Gastrocnemius medialis (tissue), 4 donors: ENCODE data around the gene C9orf72. TPM values are rescaled to one million over a fixed set of nuclear protein-coding genes. Genes with fewer than 3 reads are reported as not detected.

Experiments used
- ATAC-seq, 2 donors: fragments of 150-250 bp; one replicate each; pipeline ENCODE4 v1.9.1; 2016
- DNase-seq, 2 donors: peaks; one replicate each; pipeline ENCODE4 v3.0.0-alpha.2; 2019
- H3K27ac ChIP-seq, 4 donors: fragments of 200-600 bp; sonication (generic); 1 replicate in 1 of 4; 2 replicates in 3 of 4; pipeline ENCODE4 v1.5.1; 2016 to 2018; ENCODE audit warnings: mild to moderate bottlenecking in 2 of 4, moderate library complexity in 1 of 4
- H3K27me3 ChIP-seq, 3 donors: fragments of 200-600 bp; sonication (generic) in 2 of 3; 1 replicate in 1 of 3; 2 replicates in 2 of 3; pipeline versions ENCODE4 v1.5.1 to v1.6.0; 2016 to 2019; ENCODE audit warnings: mild to moderate bottlenecking in 1 of 3, moderate library complexity in 1 of 3
- H3K36me3 ChIP-seq, 2 donors: fragments of 200-600 bp; sonication (generic) in 1 of 2; one replicate each; pipeline ENCODE4 v1.5.1; 2017 to 2018
- H3K4me1 ChIP-seq, 2 donors: fragments of 200-600 bp; sonication (generic) in 1 of 2; one replicate each; pipeline ENCODE4 v1.5.1; 2016 to 2017; ENCODE audit warnings: mild to moderate bottlenecking in 2 of 2
- H3K4me3 ChIP-seq, 4 donors: fragments of 200-600 bp; sonication (generic) in 3 of 4; 1 replicate in 1 of 4; 2 replicates in 3 of 4; pipeline ENCODE4 v1.5.1; 2016 to 2019; ENCODE audit warnings: mild to moderate bottlenecking in 2 of 4
- H3K9me3 ChIP-seq, 3 donors: fragments of 200-600 bp; sonication (generic) in 2 of 3; 1 replicate in 1 of 3; 2 replicates in 2 of 3; pipeline ENCODE4 v1.5.1; 2016 to 2019
- CTCF ChIP-seq, 5 experiments: fragments of 450-650 bp in 3 of 5; fragments of 200-600 bp in 2 of 5; sonication (generic) in 2 of 5; IDR thresholded peaks in 4 of 5; conservative IDR thresholded peaks in 1 of 5; 1 replicate in 4 of 5; 2 replicates in 1 of 5; pipeline ENCODE4 v1.5.1; 2016 to 2019; ENCODE audit warnings: antibody characterized with exemption in 5 of 5, mild to moderate bottlenecking in 3 of 5, moderate library complexity in 3 of 5
- POLR2A ChIP-seq, 2 donors: fragments of 450-650 bp; IDR thresholded peaks; one replicate each; pipeline ENCODE4 v1.6.1; 2017; ENCODE audit warnings: antibody characterized with exemption in 2 of 2, mild to moderate bottlenecking in 2 of 2, moderate library complexity in 2 of 2
- in situ Hi-C, 4 donors: fragments of 200-750 bp; cut with MboI; loops; one replicate each; pipeline versions ENCODE4 v1.15.0 to v1.8.0; 2017; ENCODE audit warnings: low sequenced_read_pairs in 4 of 4
- intact Hi-C: fragments of 100-400 bp; cut with DNase I; formaldehyde crosslinking; loops from one replicate; pipeline ENCODE4 v1.15.1; 2023; ENCODE audit warnings: low total_unique reads
- total RNA-seq, 4 donors: library from RNA; depleted of rRNA; stranded (reverse); fragments of >200 nt; gene quantifications; one replicate each; pipeline versions ENCODE4 v1.1.0 to v1.2.3, GENCODE V29; 2016

C9orf72 gene
- total RNA-seq, 4 donors from 2014 or later: 14.8 to 43.4 (median 19.4) TPM

GRCh38 chr9:27566118-27566517, 7.2 kb downstream of the C9orf72 start:
- DNase-seq (no peak), ATAC-seq (no peak)
- TF ChIP-seq CTCF (IDR thresholded peaks at IDR 0.05 in 4 of 5, conservative IDR thresholded peaks at IDR 0.05 in 1 of 5): no peak
- TF ChIP-seq POLR2A (IDR thresholded peaks at IDR 0.05): no peak
- Histone ChIP-seq H3K9me3 (no peaks in the 10 kb centered on the region), H3K36me3 (peaks cover 0 to 35% of the 10 kb centered on the region in 2 donors), H3K27ac (no peak overlapping the region), H3K27me3 (no peaks in the 10 kb centered on the region), H3K4me3 (no peak overlapping the region), H3K4me1 (peaks cover 0 to 2% of the 10 kb centered on the region in 2 donors)
- intact Hi-C loops (no loop called here), in situ Hi-C loops (loop anchor here in 2 of 4 donors (25.0 kb wide), 3 partner anchors 104 to 629 kb away; partner anchors contain the start of gene PLAA (in 1 of the 2))

- no peak for DNase-seq
- no peaks in the 10 kb centered on the region for H3K27me3 ChIP-seq
- no peaks in the 10 kb centered on the region for H3K9me3 ChIP-seq
- in situ Hi-C loops (loop anchor here in 2 of 4 donors (25.0 kb wide), 3 partner anchors 103 to 628 kb away; partner anchors contain the start of gene PLAA (in 1 of the 2)), intact Hi-C loops (no loop called here)
- ATAC-seq: no peak
- H3K4me1 ChIP-seq: no peaks in the 10 kb centered on the region
- H3K4me3 ChIP-seq: no peak overlapping the region
- no peak overlapping the region for H3K27ac ChIP-seq
- TF ChIP-seq CTCF (IDR thresholded peaks at IDR 0.05 in 4 of 5, conservative IDR thresholded peaks at IDR 0.05 in 1 of 5) (no peak), POLR2A (IDR thresholded peaks at IDR 0.05) (no peak)
- H3K36me3 ChIP-seq: peaks cover 0 to 39% of the 10 kb centered on the region in 2 donors
These were observed 7.6 kb downstream of the C9orf72 start for GRCh38 chr9:27565696-27566095.

- peaks cover 0 to 49% of the 10 kb centered on the region in 2 donors for H3K36me3 ChIP-seq
These were observed 8.6 kb downstream of the C9orf72 start for GRCh38 chr9:27564670-27565069.

GRCh38 chr9:27563738-27564430, 9.4 kb downstream of the C9orf72 start:
- Histone ChIP-seq H3K4me1 (no peaks in the 10 kb centered on the region), H3K36me3 (peaks cover 0 to 57% of the 10 kb centered on the region in 2 donors), H3K27me3 (no peaks in the 10 kb centered on the region), H3K27ac (no peak overlapping the region), H3K9me3 (no peaks in the 10 kb centered on the region), H3K4me3 (no peak overlapping the region)
- no peak for ATAC-seq
- TF ChIP-seq CTCF (IDR thresholded peaks at IDR 0.05 in 4 of 5, conservative IDR thresholded peaks at IDR 0.05 in 1 of 5) (no peak), POLR2A (IDR thresholded peaks at IDR 0.05) (no peak)
- no peak for DNase-seq
- intact Hi-C loops (no loop called here), in situ Hi-C loops (loop anchor here in 2 of 4 donors (25.0 kb wide), 3 partner anchors 102 to 627 kb away; partner anchors contain the start of gene PLAA (in 1 of the 2))

More at GRCh38 chr9:27564670-27565069, 8.6 kb downstream of the C9orf72 start:
- in situ Hi-C loops: loop anchor here in 2 of 4 donors (25.0 kb wide), 3 partner anchors 102 to 627 kb away; partner anchors contain the start of gene PLAA (in 1 of the 2)
- no peaks in the 10 kb centered on the region for H3K4me1 ChIP-seq
- intact Hi-C loops: no loop called here
- no peak for ATAC-seq
- no peak for DNase-seq
- H3K4me3 ChIP-seq: no peak overlapping the region
- H3K27me3 ChIP-seq: no peaks in the 10 kb centered on the region
- no peak overlapping the region for H3K27ac ChIP-seq
- TF ChIP-seq POLR2A (IDR thresholded peaks at IDR 0.05) (no peak), CTCF (IDR thresholded peaks at IDR 0.05 in 4 of 5, conservative IDR thresholded peaks at IDR 0.05 in 1 of 5) (no peak)
- no peaks in the 10 kb centered on the region for H3K9me3 ChIP-seq
